UCSD-AML1 (cell line): Measurements from ENCODE around the gene DNAAF5.

Experiments
- DNase-seq: peaks from one replicate; lab custom pipeline; 2025; ENCODE audit not compliant: unreplicated experiment; lab: John Stamatoyannopoulos, UW

Gene DNAAF5

DNA sequence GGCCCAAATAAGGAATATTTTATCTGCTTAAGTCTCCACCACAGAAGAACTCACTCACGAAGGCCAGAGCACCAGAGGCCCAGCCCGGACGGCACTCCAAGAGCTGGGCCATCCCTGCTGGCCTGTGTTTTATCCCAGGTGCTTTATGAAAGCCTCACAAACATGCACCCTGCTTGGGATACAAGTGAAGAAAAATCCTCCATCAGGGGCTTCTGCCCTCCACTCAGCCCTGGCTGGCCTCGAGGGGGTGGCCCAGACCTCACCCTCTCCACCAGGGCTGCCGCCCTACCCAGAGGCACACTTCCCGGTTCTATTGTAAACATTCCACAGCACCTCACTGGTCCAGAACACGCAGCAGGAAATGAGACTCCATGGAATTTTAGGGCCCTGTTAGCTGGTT lies 19.8 kb upstream of the DNAAF5 start:
- no peak for DNase-seq

DNA sequence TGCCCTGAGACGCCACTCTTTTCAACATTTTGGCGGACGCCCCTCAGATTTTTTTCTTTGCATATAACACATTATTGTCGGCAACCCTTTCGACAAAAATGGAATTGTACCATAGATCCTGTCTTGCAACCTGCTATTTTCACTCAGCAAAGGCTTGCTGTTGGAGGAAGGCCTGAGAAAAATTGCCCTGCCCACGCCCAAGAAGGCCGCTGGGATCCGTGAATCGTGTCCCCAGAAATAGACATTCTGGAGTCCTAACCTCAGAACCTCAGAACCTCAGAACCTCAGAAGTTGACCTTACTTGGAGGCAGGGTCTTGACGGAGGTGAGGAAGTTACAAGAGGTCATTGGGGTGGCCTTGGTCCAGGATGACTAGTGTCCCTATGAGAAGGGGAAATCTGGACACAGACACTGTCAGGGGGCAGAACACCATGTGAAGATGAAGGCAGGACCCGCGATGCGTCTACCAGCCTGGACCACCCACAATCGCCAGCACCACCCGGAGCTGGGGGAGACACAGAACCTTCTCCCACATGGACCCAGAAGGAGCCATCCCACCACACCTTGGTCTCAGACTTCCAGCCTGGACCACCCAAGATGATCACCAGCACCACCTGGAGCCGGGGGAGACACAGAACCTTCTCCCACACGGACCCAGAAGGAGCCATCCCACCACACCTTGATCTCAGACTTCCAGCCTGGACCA lies 19.1 kb upstream of the DNAAF5 start:
- no peak for DNase-seq

DNA sequence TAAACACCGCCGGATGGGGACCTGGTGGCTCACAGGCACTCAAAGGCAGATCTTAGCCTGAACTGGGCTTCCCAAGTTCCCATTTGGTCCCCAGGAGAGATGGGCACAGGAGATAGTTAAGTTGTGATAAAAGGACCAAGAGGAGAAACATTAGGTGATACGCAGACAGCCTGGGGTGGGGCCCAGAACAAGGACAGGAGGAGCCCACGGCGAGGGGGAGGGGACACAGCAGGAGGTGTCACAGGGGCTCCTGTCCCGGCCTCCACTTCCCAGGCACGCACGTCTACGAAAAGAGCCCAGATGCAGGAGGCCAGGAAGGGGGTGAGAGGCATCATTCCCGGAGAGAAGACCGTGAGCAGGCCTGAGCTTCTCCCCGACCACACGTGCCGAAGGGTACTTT lies 16.3 kb upstream of the DNAAF5 start:
- DNase-seq: no peak

DNA sequence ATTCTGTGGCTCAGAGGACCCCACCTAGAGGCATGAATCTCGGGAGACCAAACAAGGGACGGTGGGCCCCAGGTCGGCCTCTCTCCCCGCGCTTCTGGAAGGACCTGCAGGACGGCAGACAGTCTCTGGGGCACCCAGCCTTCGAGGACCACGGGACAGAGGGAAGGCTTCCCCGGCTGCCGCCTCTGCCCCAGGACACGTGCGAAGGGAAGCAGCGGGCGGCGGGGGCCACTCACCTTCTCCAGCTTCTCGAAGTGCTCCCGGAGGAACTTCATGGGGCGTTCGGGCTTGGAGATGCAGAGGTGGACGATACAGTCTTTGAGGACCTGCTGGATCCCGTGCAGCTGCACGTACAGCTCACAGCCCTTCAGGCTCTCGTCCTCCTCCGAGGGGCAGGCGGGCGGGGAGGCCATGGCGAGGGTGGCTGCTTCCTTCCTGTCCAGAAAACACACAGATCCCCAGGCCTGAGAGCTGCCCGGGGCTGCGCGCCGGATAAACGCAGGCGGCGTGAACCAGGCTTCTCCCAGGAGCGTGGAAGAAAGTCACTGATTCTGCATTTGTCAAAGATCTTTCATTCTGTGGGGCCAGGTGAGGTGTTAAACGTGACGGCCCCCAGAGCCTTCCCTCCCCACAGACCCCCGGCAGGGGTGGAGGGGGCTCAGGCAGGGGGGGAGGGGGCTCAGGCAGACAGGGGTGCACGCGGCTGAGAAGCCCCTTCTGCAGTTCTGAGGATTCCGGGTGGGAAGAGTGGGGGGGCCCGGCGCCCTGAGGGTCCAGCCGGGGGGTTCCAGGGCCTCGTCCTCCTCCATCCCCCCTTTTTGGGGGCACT lies 15.2 kb upstream of the DNAAF5 start:
- DNase-seq: no peak

DNA sequence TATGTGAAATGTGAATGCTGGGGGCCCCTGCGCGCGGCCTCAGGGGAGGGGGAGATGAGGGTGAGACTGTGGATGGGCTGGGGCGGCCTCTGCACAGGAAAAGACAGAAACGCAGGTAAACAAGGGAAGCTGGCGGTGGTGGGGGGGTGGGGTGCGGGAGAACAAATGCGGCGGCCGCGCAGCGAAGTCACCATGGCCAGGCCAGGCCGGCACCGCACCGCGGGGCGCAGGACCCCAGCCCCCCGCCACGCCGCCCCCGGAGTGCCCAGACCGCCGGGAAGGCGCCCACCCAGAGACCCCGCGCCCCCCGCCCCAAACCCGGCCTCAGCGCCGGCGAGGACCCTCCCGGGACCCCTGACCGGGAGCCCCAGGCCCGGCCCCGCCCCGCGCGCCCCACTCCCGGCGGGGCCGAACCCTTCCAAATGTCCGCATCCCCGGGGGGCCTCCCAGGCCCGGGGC lies 14.5 kb upstream of the DNAAF5 start:
- DNase-seq: no peak

DNA sequence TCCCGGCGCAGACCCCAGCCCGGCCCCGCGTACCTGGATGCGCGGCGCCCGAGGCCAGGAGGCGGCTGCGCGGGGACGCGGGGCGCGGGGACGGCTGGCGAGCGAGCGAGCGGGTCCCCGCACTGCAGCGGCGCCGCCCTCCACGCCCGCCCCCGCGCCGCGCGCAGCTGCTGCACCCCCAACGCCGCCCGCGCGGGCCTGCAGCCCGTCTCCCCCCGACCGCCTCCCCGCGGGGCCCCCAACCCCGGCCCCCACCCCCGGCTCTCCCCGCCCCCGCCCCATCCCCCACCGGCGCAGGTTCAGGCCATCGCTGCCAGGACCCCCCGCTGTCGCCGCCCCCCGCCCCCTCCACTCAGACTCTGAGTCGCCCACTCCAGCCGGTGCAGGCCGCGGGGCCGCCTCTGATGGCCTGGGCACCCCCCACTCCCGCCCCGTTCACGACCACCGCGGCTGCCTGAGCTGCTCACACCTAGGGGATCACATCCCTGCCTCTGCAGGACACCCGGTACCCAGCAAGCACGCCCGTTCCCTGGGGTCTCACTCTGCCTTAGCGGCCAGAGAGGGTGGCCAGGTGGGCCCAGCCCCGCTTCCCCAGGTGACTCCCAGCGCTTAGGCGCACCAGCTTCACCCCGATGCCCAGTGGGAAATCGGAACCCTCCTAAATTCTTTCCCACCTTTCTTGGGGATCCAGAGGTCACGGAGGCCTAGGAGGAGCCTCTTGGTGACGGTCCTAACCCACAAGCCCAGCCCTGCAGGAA lies 13.9 kb upstream of the DNAAF5 start:
- DNase-seq: no peak

DNA sequence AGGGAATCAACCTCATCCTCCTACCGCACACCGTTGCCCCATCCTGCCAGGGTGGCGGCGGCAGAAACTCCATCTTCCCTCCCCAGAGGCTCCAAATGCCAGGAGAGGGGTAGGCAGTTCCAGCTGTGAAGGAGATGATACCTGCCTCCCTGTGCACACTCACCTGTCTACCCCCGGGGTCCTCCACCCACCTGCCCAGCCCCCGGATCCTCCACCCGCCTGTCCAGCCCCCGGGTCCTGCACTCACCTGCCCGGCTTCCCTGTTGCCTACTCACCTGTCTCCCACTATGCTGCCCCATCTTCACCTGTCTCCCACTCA lies 13.4 kb upstream of the DNAAF5 start:
- no peak for DNase-seq

DNA sequence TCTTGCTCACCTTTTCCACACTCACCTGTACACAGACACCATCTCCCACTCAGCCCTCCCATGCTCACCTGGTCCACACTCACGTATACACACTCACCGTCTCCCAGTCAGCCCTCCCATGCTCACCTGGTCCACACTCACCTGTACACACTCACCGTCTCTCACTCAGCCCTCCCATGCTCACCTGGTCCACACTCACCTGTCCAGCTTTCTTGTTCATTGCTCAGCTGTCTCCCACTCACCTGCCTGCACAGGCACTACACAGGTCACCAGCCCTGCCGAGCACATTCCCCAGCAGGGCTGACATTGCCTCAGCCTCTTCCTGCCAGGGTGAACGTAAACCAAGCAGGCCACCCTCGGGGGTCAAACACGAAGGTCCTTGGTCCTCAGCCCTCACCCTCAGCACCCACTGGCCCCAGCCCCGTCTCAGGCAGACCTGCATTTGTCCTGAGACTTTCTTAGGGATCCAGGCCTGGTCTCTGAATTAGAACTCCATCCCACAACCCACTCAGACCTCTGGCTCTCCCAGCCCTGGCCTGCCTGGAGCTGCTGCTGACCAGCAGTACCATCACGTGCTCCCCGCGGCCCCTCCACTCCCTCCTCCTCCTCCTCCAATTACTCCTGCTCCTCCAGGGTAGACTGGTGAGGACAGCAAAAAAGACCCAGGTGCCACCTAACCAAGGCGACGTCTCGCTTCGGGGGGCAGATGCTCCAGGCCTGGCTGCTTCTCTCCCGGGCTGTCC lies 12.8 kb upstream of the DNAAF5 start:
- DNase-seq: no peak

DNA sequence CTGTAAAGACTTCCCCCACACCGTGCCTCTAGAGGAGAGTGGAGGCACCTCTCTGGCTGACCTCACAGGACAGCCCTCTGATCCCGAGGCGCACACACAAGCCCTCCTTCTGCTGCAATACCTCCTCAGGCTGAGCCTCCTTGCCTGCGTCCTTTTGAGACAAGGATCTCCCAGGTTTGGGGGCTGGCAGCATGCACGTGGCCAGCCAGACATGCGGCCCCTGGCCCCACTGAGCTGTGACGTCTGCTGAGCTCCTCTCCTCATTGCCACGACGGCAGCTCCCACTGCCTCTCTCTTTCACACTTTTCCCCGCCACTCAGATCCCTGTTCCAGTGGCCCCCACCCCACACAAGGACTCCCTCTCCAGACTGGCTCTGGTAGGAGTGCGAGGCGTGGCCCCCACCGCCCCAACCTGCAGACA lies 12.2 kb upstream of the DNAAF5 start:
- DNase-seq: no peak

DNA sequence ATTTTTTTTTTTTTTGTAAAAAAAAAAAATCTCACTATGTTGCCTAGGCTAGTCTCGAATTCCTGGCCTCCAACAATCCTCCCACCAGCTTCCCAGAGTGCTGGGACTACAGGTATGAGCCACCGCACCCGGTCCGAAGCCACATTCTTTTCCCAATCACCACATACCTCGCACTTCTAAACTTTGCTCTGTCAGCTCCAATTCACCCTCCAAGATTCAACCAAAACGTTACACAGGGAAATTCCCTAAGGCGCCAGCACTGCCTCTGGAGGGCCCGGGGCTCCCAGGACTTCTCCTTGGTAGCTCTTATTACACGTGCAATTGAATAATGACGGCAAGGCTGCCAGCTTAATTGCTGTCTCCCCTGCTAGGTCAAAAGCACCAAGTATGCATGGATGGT lies 10.3 kb upstream of the DNAAF5 start:
- no peak for DNase-seq

DNA sequence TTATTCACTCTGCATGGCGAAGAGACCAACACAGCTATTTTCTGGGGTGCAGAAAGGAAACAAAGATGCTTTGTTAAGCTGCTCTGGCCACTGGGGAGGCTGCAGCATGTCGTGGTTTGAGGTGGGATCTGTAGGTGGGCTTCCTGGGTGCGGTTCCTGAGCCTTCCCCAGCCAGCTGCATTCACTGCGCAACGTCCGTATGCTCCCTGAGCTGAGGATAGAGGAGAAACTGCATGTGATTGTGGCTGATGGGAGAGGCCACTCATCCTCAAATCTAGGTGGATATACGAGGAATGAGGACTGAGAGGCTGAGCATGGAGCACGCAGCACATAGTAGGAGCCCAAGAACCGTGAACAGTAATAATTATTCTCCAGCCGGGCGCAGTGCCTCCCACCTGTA lies 9.9 kb upstream of the DNAAF5 start:
- no peak for DNase-seq

DNA sequence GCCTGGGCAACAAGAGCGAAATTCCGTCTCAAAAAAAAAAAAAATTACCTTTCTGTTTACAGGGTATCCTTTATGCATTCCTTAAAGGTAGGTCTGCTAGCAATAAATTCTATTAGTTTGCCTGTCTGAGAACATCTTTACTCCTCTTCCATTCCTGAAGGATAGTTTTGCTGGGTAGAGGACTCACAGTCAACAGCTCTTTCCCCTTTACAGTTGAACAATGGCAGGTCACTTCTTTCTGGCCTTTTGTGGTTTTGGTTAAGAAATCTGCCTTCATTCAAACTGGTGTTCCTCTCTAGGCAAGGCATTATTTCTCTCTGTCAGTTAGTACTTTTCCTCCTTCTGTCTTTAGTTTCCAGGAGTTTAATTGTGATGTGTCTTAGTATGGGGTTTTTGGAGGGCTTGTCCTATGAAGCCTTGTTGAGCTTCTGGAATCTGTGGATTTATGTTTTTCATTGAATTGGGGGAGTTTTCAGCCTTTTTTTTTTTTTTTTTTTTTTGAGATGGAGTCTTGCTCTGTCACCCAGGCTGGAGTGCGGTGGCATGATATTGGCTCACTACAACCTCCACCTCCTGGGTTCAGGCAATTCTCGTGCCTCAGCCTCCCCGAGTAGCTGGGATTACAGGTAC lies 4.8 kb upstream of the DNAAF5 start:
- DNase-seq: no peak

DNA sequence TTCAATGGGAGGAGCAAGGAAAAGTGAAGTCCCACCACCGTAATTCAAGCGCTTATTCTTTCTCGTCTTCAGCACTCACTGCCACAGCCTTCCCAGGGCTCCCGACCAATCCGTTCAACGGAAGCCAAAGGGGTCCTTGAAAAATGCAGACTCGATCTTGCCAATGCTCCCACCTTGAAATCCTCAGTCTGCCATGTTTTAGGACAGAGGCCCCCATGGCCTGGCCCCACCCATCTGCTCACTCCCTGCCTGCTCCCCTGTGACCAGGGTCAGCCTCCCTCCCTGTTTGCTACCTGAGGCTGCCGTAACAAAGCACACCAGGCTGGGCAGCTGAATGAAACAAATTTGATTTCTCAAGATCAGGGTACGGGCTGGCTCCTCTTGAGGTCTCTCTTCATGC lies 3.0 kb upstream of the DNAAF5 start:
- DNase-seq: no peak

DNA sequence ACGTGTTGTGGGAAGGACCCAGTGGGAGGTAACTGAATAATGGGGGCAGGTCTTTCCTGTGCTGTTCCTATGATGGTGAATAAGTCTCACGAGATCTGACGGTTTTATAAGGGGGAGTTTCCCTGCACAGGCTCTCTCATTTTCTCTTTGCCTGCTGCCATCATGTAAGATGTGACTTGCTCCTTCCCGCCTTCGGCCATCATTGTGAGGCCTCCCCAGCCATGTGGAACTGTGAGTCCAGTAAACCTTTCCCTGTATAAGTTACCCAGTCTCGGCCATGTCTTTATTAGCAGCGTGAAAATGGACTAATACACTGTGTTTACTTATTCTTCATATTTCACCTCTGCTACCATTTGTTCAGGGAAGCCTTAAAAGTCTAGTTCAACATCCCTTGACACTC lies 2.2 kb upstream of the DNAAF5 start:
- DNase-seq: no peak

DNA sequence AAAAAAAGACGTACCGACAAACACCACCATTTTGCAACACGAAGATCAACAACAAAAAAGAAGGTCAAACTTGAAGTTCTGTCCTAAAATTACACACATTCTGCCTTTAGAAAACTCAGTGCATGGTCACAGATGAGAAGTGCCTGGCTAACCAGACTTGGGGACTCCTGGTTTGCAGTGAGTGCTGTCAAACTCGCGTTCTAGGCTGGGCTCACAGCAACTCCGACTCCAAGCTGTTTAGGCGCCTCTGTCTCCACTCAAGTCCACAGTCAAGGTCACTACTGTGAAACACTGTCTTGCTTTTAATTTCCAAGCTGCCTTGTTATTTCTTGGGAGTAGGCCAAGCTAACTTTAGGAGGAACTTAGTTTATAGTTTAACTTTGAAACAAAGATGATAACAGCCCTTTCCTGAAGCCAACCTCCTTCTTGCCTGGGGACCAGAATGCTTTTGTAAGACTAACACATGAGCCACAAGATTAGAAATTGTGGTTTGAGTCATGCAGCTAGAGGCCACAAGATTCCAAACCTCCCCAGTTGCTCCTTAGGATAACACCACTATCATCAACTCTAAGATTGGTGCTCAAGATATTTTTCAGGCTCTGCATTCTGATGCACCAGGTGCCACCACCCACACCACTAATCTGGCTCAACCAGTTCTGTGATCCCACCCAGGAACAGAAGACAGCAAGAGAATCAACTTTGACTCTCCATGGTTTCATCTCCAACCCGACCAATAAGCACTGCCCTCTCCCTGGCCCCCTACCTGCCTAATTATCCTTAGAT lies 1.1 kb upstream of the DNAAF5 start:
- DNase-seq: no peak

DNA sequence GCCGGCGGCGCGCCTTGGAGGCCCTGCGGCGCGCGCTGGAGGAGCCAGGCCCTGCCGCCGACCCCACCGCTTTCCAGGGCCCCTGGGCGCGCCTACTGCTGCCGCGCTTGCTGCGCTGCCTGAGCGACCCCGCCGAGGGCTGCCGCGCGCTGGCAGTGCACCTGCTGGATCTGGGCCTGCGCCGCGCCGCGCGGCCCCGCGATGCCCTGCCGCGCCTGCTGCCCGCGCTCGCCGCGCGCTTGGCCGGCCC lies 280 bp downstream of the DNAAF5 start:
- no peak for DNase-seq

DNA sequence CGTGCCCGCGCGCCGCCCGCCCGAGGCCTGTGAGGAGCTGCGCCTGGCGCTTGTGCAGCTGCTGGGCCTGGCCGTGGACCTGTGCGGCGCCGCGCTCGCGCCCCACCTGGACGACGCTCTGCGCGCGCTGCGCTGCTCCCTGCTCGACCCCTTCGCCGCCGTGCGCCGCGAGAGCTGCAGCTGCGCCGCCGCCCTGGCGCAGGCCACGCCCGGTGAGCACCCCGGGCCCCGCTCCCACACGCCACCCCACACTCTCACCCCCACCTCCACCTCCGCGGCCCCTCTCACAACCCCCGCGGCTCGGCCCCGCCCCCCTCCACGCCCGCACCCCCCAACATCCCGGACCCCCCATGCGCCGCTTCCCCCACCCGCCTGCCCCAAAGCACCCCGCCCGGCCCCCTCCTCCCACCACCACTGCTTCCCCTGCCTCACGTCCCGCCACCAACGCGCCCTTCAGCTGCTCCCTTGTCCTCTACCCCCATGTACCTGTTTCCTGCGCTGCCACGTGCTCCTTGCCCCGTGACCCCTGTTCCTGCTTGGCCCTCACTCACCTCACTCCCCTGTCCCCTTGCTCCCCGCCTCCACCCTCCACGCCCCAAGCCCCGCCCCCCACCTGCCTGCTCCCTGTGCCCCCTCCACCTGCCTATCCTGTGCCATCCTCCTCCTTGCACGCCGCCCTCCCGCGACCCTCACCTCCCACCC lies 756 bp downstream of the DNAAF5 start, which contains the start of gene PRKAR1B:
PRKAR1B (minus strand) TSS at position 178 of the 702 bp plus-strand sequence. CDS start 15,776 bp downstream, outside the sequence.
- peak; percentile 11 for DNase-seq

DNA sequence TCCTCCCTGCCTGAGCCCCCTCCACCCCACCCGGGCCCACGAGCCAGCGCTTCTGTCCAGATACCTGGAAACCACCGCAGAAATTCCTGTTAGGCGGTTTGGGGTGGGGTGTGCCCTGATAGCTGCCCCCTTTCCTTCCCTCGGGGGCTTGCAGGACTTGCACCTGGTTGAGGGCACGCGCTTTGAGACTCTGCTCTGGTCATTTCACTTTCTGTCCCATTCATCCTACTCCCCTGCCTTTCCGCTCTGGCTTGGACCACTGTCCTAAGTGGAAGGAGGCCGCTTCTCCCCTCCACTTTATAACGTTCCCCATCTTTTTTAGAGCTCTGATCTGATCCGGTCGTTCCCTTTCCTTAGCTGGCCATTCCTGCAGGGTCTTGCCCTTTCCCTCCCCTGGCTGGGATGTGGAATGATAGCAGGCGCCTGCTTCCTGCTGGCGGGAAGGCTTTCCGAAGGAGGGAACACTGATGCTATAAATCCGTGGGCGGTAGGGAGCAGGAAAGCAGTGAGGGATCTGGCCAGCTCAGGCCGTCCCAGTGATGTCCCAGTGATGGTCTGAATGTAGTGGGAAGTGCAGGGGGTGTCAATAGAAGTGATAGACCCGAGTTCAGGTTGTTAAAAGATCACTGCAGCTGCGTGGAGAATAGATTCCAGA lies 1.4 kb downstream of the DNAAF5 start:
- no peak for DNase-seq

DNA sequence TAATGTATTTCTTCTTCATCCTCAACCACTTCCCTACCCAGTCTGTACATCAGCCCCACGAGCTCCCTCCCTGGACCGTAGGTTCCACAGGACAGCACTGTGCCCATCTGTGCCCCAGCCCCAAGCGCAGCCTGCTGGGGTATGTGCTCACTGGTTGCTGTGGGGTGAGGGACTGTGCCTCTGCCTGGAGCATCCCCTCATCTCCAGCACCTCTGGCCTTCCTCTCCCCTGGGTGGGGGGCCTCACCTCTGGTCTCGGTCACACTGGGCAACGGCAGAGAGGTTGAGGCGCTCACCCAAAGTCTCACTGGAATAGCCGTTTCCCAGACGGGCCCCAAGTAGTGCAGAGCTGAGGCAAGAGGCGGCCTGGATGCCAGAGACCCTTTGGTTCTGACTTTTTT lies 2.1 kb downstream of the DNAAF5 start:
- DNase-seq: no peak
